Esophagus (tissue), 2 donors: ENCODE measurements around the gene MAVS. TPM values are rescaled to one million over a fixed set of nuclear protein-coding genes. Genes with fewer than 3 reads are reported as not detected.

Experiments used
- H3K27ac ChIP-seq, 2 donors: one replicate each; pipeline ENCODE4 v1.5.1; 2013; ENCODE audit warnings: low read depth in 2 of 2, mild to moderate bottlenecking in 2 of 2, inconsistent platforms in 1 of 2, low read length in 1 of 2, moderate library complexity in 1 of 2
- H3K27me3 ChIP-seq, 2 donors: one replicate each; pipeline ENCODE4 v1.6.1; 2013; ENCODE audit warnings: low read length in 2 of 2, control low read depth in 1 of 2, mild to moderate bottlenecking in 1 of 2; ENCODE audit not compliant: insufficient read depth in 2 of 2, control insufficient read depth in 1 of 2
- H3K36me3 ChIP-seq, 2 donors: one replicate each; pipeline ENCODE4 v1.6.1; 2013; ENCODE audit warnings: low read length in 1 of 2; ENCODE audit not compliant: control insufficient read depth in 2 of 2, insufficient read depth in 2 of 2
- H3K4me1 ChIP-seq, 2 donors: one replicate each; pipeline ENCODE4 v1.6.1; 2013; ENCODE audit warnings: low read length in 1 of 2; ENCODE audit not compliant: control insufficient read depth in 2 of 2, insufficient read depth in 2 of 2
- H3K4me3 ChIP-seq, 2 donors: one replicate each; pipeline ENCODE4 v1.5.1; 2013; ENCODE audit warnings: low read length in 2 of 2, mild to moderate bottlenecking in 2 of 2, low read depth in 1 of 2, moderate library complexity in 1 of 2
- H3K9me3 ChIP-seq, 2 donors: one replicate each; pipeline ENCODE4 v1.6.1; 2013; ENCODE audit warnings: mild to moderate bottlenecking in 2 of 2, low read depth in 1 of 2, low read length in 1 of 2, moderate library complexity in 1 of 2; ENCODE audit not compliant: control insufficient read depth in 2 of 2, insufficient read depth in 1 of 2
- WGBS, 2 donors: extraction: QIAGEN DNeasy Blood & Tissue Kit; methylation state at CpG; one replicate each; pipeline ENCODE4 v1.1.7; 2013; 5-methylcytosine and 5-hydroxymethylcytosine counted together
- polyA plus RNA-seq, 2 donors: library from polyadenylated mRNA; stranded (reverse); fragments of 200-250 nt; gene quantifications; one replicate each; pipeline ENCODE4 v1.2.3, GENCODE V29; 2013
- donor health status: healthy with polysubstance abuse.
- donor health status: Bipolar disorder and iron deficiency.

MAVS gene
- polyA plus RNA-seq, 2 donors: 9.2 to 20.5 TPM

- no peaks in the 10 kb centered on the region for H3K36me3 ChIP-seq
- no peak overlapping the region for H3K4me3 ChIP-seq
- 68 to 82% methylated on average over 12 of the region's 12 CpGs for WGBS, 2 donors
- H3K4me1 ChIP-seq: peaks cover 9 to 12% of the 10 kb centered on the region in 2 donors
- H3K27me3 ChIP-seq: no peaks in the 10 kb centered on the region
- no peaks in the 10 kb centered on the region for H3K9me3 ChIP-seq
- H3K27ac ChIP-seq: no peak overlapping the region
These were observed 32.6 kb upstream of the MAVS start for GRCh38 chr20:3813848-3814581.

GRCh38 chr20:3814928-3815495 is 31.6 kb upstream of the MAVS start:
- H3K4me1 ChIP-seq: peaks cover 9 to 13% of the 10 kb centered on the region in 2 donors
- no peaks in the 10 kb centered on the region for H3K36me3 ChIP-seq
- H3K9me3 ChIP-seq: no peaks in the 10 kb centered on the region
- no peaks in the 10 kb centered on the region for H3K27me3 ChIP-seq
- no peak overlapping the region for H3K4me3 ChIP-seq
- peak overlapping the region in 1 of 2 donors; percentile 8 for H3K27ac ChIP-seq
- WGBS, 2 donors: 76 to 82% methylated on average over 7 of the region's 7 CpGs

GRCh38 chr20:3815703-3816315 is 30.8 kb upstream of the MAVS start:
- Histone ChIP-seq H3K36me3 (no peaks in the 10 kb centered on the region), H3K4me1 (peaks cover 9 to 11% of the 10 kb centered on the region in 2 donors), H3K4me3 (no peak overlapping the region), H3K27me3 (no peaks in the 10 kb centered on the region), H3K27ac (no peak overlapping the region), H3K9me3 (no peaks in the 10 kb centered on the region)
- WGBS, 2 donors: 73 to 75% methylated on average over 9 of the region's 9 CpGs

GRCh38 chr20:3818155-3819151 is 28.2 kb upstream of the MAVS start:
- H3K27ac ChIP-seq: peak overlapping the region; percentile 31 to 69
- H3K4me3 ChIP-seq: no peak overlapping the region
- peaks cover 6 to 11% of the 10 kb centered on the region in 2 donors for H3K4me1 ChIP-seq
- no peaks in the 10 kb centered on the region for H3K9me3 ChIP-seq
- H3K27me3 ChIP-seq: no peaks in the 10 kb centered on the region
- 63 to 72% methylated on average over 8 of the region's 8 CpGs for WGBS, 2 donors
- H3K36me3 ChIP-seq: peaks cover 0 to 11% of the 10 kb centered on the region in 2 donors

GRCh38 chr20:3819411-3820047 is 27.1 kb upstream of the MAVS start:
- no peaks in the 10 kb centered on the region for H3K27me3 ChIP-seq
- peaks cover 6 to 11% of the 10 kb centered on the region in 2 donors for H3K4me1 ChIP-seq
- WGBS, 2 donors: 63 to 64% methylated on average over 20 of the region's 20 CpGs
- H3K36me3 ChIP-seq: peaks cover 8 to 19% of the 10 kb centered on the region in 2 donors
- H3K9me3 ChIP-seq: no peaks in the 10 kb centered on the region
- H3K4me3 ChIP-seq: peak overlapping the region; percentile 73 to 82
- H3K27ac ChIP-seq: peak overlapping the region; percentile 98 to 100

- H3K4me3 ChIP-seq: peak within 1 kb of the TSS; percentile 73 to 82
- 0% methylated on average over 82 to 96 of the region's 96 CpGs for WGBS, 2 donors
- peaks cover 6 to 11% of the 10 kb centered on the region in 2 donors for H3K4me1 ChIP-seq
- peak within 1 kb of the TSS; percentile 98 to 100 for H3K27ac ChIP-seq
- H3K36me3 ChIP-seq: peaks cover 8 to 19% of the 10 kb centered on the region in 2 donors
- no peaks in the 10 kb centered on the region for H3K9me3 ChIP-seq
- H3K27me3 ChIP-seq: no peaks in the 10 kb centered on the region
These were observed 26.4 kb upstream of the MAVS start, which contains the start of gene AP5S1 for GRCh38 chr20:3820048-3820900. Gene AP5S1 (plus strand): TSS chr20:3820547. CDS start chr20:3822118, 1,571 bp downstream.

- Histone ChIP-seq H3K9me3 (no peaks in the 10 kb centered on the region), H3K27me3 (no peaks in the 10 kb centered on the region), H3K36me3 (peaks cover 8 to 23% of the 10 kb centered on the region in 2 donors), H3K4me1 (peaks cover 6 to 11% of the 10 kb centered on the region in 2 donors), H3K4me3 (peak overlapping the region; percentile 73 to 82), H3K27ac (peak overlapping the region; percentile 98 to 100)
- 35 to 37% methylated on average over 20 of the region's 20 CpGs for WGBS, 2 donors
These were observed 25.5 kb upstream of the MAVS start for GRCh38 chr20:3820901-3821727.

GRCh38 chr20:3821996-3822395 is 24.6 kb upstream of the MAVS start:
- Histone ChIP-seq H3K4me1 (peaks cover 6 to 11% of the 10 kb centered on the region in 2 donors), H3K36me3 (peaks cover 10 to 23% of the 10 kb centered on the region in 2 donors), H3K27ac (no peak overlapping the region), H3K9me3 (no peaks in the 10 kb centered on the region), H3K27me3 (no peaks in the 10 kb centered on the region), H3K4me3 (no peak overlapping the region)
- 93 to 95% methylated on average over 14 of the region's 14 CpGs for WGBS, 2 donors
